A673 (cell line): Measurements from ENCODE around the gene ALPI. TPM values are rescaled to one million over a fixed set of nuclear protein-coding genes. Genes with fewer than 3 reads are reported as not detected.

Experiments
- BruUV-seq: library from RNA; stranded (reverse); fragments of 400-500 nt; replicated peaks from 2 replicates; lab custom pipeline; 2021; lab: Mats Ljungman, UMichigan
- CTCF ChIA-PET: fragments of 300-600 bp; sonication (Branson Sonifier 250); formaldehyde crosslinking; loops from one replicate; lab custom pipeline; 2022; ENCODE audit warnings: antibody characterized with exemption; lab: Charles Lee
- POLR2A ChIA-PET: fragments of 300-600 bp; sonication (Branson Sonifier 250); formaldehyde crosslinking; loops from one replicate; lab custom pipeline; 2022; ENCODE audit warnings: antibody characterized with exemption; ENCODE audit not compliant: low non-redundant PET; lab: Charles Lee
- DNase-seq: peaks from one replicate; pipeline ENCODE4 v3.0.0-alpha.2; 2015; ENCODE audit warnings: low spot score
- H3K27ac ChIP-seq: fragments of 200-600 bp; sonication (generic); 2 replicates; pipeline ENCODE4 v1.5.1; 2016; ENCODE audit warnings: mixed run types, low read depth, mild to moderate bottlenecking, mixed read lengths, antibody characterized with exemption, low read length; ENCODE audit not compliant: poor library complexity, severe bottlenecking
- H3K27me3 ChIP-seq: fragments of 200-600 bp; sonication (generic); replicated peaks from 2 replicates; pipeline ENCODE4 v1.6.1; 2017; ENCODE audit warnings: mixed run types, low read depth, mild to moderate bottlenecking, mixed read lengths, antibody characterized with exemption, low read length; ENCODE audit not compliant: insufficient read depth, poor library complexity
- H3K36me3 ChIP-seq: fragments of 200-600 bp; sonication (generic); 2 replicates; pipeline ENCODE4 v1.6.1; 2016; ENCODE audit warnings: mixed run types, mild to moderate bottlenecking, mixed read lengths, antibody characterized with exemption, low read length; ENCODE audit not compliant: insufficient read depth, poor library complexity, severe bottlenecking
- H3K4me1 ChIP-seq: fragments of 200-600 bp; sonication (generic); 2 replicates; pipeline ENCODE4 v1.6.1; 2017; ENCODE audit warnings: mixed run types, mild to moderate bottlenecking, mixed read lengths, antibody characterized with exemption, low read length; ENCODE audit not compliant: insufficient read depth, poor library complexity, severe bottlenecking
- H3K4me3 ChIP-seq: fragments of 200-600 bp; sonication (generic); 2 replicates; pipeline ENCODE4 v1.5.1; 2016; ENCODE audit warnings: low read depth, mixed run types, mild to moderate bottlenecking, mixed read lengths, low read length; ENCODE audit not compliant: poor library complexity, severe bottlenecking
- H3K9me3 ChIP-seq: fragments of 200-600 bp; sonication (generic); 2 replicates; pipeline ENCODE4 v1.6.1; 2016; ENCODE audit warnings: mixed run types, low read depth, mild to moderate bottlenecking, mixed read lengths, antibody characterized with exemption, low read length; ENCODE audit not compliant: poor library complexity, severe bottlenecking
- EZH2 ChIP-seq: fragments of 200-600 bp; sonication (generic); IDR thresholded peaks from 2 replicates; pipeline ENCODE4 v1.6.1; 2017; ENCODE audit warnings: borderline replicate concordance, low read depth, mild to moderate bottlenecking, mixed read lengths, antibody characterized with exemption, low read length; ENCODE audit not compliant: poor library complexity, severe bottlenecking
- intact Hi-C: fragments of 100-400 bp; cut with micrococcal nuclease; formaldehyde crosslinking; loops from one replicate; pipeline ENCODE4 v1.10.0; 2022; ENCODE audit not compliant: unreplicated experiment
- total RNA-seq: library from RNA; stranded (reverse); gene quantifications from 2 replicates; pipeline ENCODE4 v1.2.3, GENCODE V29; 2021
- TF ChIP-seq, protein P1 (sequence below): fragments of 300-800, 200-600 bp; sonication (generic); conservative IDR thresholded peaks from 2 replicates; pipeline ENCODE4 v1.5.1; 2017; ENCODE audit warnings: low read depth, mild to moderate bottlenecking, antibody characterized with exemption, low read length, moderate library complexity, mixed read lengths

The ALPI gene
- total RNA-seq, 1 experiment from 2014 or later, result not detected

DNA sequence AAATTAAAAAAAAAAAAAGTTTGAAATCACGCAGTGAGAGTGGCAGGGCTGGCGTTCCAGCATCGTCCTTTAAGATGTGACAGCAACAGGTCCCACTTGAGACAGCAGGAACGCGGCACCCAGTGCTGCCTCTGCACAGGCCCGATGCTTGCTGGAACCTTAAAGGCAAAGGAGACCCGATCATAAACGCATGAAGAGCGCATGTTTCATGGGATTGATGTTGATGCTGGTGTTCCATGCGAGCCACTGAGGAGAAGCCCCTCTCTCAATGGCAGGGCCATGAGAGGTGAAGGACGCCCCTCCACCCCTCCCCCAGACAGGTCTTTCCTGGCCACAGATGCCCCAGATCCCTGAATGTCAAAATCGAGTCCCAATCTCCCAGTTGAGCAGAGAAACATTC is 17.9 kb upstream of the ALPI start:
- TF ChIP-seq, protein P1, sequence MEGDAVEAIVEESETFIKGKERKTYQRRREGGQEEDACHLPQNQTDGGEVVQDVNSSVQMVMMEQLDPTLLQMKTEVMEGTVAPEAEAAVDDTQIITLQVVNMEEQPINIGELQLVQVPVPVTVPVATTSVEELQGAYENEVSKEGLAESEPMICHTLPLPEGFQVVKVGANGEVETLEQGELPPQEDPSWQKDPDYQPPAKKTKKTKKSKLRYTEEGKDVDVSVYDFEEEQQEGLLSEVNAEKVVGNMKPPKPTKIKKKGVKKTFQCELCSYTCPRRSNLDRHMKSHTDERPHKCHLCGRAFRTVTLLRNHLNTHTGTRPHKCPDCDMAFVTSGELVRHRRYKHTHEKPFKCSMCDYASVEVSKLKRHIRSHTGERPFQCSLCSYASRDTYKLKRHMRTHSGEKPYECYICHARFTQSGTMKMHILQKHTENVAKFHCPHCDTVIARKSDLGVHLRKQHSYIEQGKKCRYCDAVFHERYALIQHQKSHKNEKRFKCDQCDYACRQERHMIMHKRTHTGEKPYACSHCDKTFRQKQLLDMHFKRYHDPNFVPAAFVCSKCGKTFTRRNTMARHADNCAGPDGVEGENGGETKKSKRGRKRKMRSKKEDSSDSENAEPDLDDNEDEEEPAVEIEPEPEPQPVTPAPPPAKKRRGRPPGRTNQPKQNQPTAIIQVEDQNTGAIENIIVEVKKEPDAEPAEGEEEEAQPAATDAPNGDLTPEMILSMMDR, result no peak
- no peak for TF ChIP-seq EZH2
- Histone ChIP-seq H3K9me3 (no peaks in the 10 kb centered on the region), H3K4me3 (no peak overlapping the region), H3K27ac (no peak overlapping the region), H3K4me1 (no peaks in the 10 kb centered on the region), H3K27me3 (no peaks in the 10 kb centered on the region), H3K36me3 (no peaks in the 10 kb centered on the region)
- CTCF ChIA-PET, result no interaction called here
- no peak for DNase-seq
- BruUV-seq, result no TSS peak
- intact Hi-C loops, result no loop called here
- POLR2A ChIA-PET, result no interaction called here

DNA sequence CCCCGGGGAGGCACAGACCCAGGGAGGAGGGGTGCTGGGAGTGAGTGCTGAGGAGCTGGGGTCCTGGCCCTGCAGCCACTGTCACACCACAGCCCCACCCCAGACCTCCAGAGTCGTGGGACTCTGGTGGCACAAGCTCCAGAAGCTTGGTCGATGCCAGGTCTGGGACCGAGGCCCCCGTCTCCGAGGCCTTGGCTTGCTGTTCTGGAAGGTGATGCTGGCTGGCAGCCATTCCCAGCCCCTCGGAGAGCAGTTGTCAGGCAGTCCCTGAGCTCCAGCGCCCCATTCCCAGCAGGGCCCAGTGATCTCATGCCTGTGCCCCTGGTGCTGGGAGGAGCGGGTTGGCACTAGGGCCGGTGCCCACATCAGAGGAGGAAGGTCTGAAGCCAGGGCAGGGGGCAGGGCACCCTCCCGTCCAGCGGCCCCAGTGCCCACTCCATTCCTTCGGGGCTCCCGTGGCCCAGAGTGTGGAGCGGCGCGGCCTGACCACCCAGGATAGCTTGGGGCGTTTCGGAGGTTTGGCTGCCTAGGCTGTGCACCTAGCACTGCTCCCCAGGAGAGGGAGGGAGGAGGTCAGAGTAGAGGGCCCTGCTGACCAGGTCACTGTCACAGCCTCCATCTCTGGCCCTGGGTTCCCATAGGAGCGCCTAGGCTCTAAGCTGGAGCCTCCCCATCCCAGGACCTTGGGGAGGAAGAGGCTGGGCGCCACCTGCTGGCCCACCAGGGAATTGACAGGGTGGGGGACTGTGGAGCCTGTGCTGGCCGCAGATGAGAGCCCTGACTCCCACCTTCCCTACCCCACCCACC is 16.8 kb upstream of the ALPI start:
- ChIA-PET CTCF (interaction anchor here (0.6 to 1.2 kb wide), 2 partner anchors 104 to 672 kb away, joined by 5 read pairs; no protein-coding TSS in a partner anchor), POLR2A (no interaction called here)
- H3K4me1 ChIP-seq, result no peaks in the 10 kb centered on the region
- TF ChIP-seq EZH2, result no peak
- TF ChIP-seq, protein P1, result peak; percentile 48
- no peaks in the 10 kb centered on the region for H3K9me3 ChIP-seq
- no peak for DNase-seq
- no TSS peak for BruUV-seq
- H3K27me3 ChIP-seq, result no peaks in the 10 kb centered on the region
- intact Hi-C loops, result no loop called here
- no peak overlapping the region for H3K27ac ChIP-seq
- no peak overlapping the region for H3K4me3 ChIP-seq
- H3K36me3 ChIP-seq, result no peaks in the 10 kb centered on the region

DNA sequence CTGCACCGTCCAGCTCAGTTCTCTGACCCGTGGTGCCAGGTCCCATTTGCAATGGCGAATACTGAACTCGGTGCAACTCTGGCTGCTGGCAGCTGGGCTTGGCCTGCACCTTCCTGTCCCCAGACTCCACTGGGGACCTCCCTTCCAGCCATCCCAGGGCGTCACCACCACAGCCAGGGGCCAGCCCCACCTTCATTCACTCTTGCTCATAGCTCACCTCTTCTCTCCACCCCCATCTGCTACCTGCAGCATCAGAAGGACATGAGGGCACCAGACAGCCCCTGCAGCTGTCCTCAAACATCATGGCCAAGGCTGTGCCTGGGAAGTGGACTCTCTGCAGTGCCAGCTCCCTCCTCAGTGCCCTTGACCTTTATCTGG is 16.2 kb upstream of the ALPI start:
- no peaks in the 10 kb centered on the region for H3K27me3 ChIP-seq
- no peaks in the 10 kb centered on the region for H3K9me3 ChIP-seq
- no peak overlapping the region for H3K27ac ChIP-seq
- ChIA-PET CTCF (interaction anchor here (0.6 to 1.2 kb wide), 2 partner anchors 104 to 672 kb away, joined by 5 read pairs; no protein-coding TSS in a partner anchor), POLR2A (no interaction called here)
- TF ChIP-seq, protein P1, result peak; percentile 15; the same call in 1 of the 2 replicates
- TF ChIP-seq EZH2, result no peak
- no peaks in the 10 kb centered on the region for H3K36me3 ChIP-seq
- no peak for DNase-seq
- H3K4me3 ChIP-seq, result no peak overlapping the region
- intact Hi-C loops, result loop anchor here (5.0 kb wide), 3 partner anchors 102 to 587 kb away; no protein-coding TSS in a partner anchor
- BruUV-seq, result no TSS peak
- no peaks in the 10 kb centered on the region for H3K4me1 ChIP-seq
